NT2/D1 (cell line): ENCODE data around the gene IFNLR1.

Experiments used
- DNase-seq: peaks from one replicate; pipeline ENCODE4 v3.0.0-alpha.2; 2011; ENCODE audit warnings: low read depth, low spot score
- H3K27me3 ChIP-seq: 2 replicates; pipeline ENCODE4 v1.6.0; 2011; ENCODE audit warnings: mild to moderate bottlenecking; ENCODE audit not compliant: insufficient read length, insufficient read depth
- H3K36me3 ChIP-seq: 2 replicates; pipeline ENCODE4 v1.6.1; 2011; ENCODE audit warnings: mild to moderate bottlenecking, low read length, mixed read lengths; ENCODE audit not compliant: insufficient read depth, insufficient read length
- H3K4me1 ChIP-seq: 2 replicates; pipeline ENCODE4 v1.5.1; 2011; ENCODE audit not compliant: insufficient read depth, insufficient read length
- H3K4me3 ChIP-seq: 2 replicates; pipeline ENCODE4 v1.5.1; 2011; ENCODE audit warnings: low read depth; ENCODE audit not compliant: insufficient read length
- H3K9ac ChIP-seq: 2 replicates; pipeline ENCODE4 v1.6.0; 2011; ENCODE audit warnings: low read depth; ENCODE audit not compliant: insufficient read length
- H3K9me3 ChIP-seq: 2 replicates; pipeline ENCODE4 v1.5.1; 2011; ENCODE audit warnings: mild to moderate bottlenecking, low read length; ENCODE audit not compliant: insufficient read depth
- SUZ12 ChIP-seq: IDR thresholded peaks from 2 replicates; pipeline ENCODE4 v1.6.1; 2011; ENCODE audit not compliant: insufficient read length, insufficient read depth; ENCODE audit errors: extremely low read depth
- YY1 ChIP-seq: IDR thresholded peaks from 2 replicates; pipeline ENCODE4 v1.6.1; 2011; ENCODE audit not compliant: insufficient read length, insufficient read depth
- ZNF274 ChIP-seq: IDR thresholded peaks from 2 replicates; pipeline ENCODE4 v1.6.1; 2011; ENCODE audit warnings: mild to moderate bottlenecking, low read depth, low read length

IFNLR1 gene

GRCh38 chr1:24126018-24126671 lies 60.9 kb downstream of the IFNLR1 start:
- no peak for DNase-seq
- no peak for TF ChIP-seq SUZ12
- no peak for TF ChIP-seq YY1
- TF ChIP-seq ZNF274 = no peak
- Histone ChIP-seq H3K36me3 (no peaks in the 10 kb centered on the region), H3K9ac (no peak overlapping the region), H3K9me3 (0 out of 2 replicates have a peak, but pooled peaks cover 5% of the 10 kb centered on the region), H3K4me3 (no peak overlapping the region), H3K4me1 (no peaks in the 10 kb centered on the region), H3K27me3 (no peaks in the 10 kb centered on the region)

GRCh38 chr1:24125456-24125855 lies 61.6 kb downstream of the IFNLR1 start:
- no peaks in the 10 kb centered on the region for H3K27me3 ChIP-seq
- DNase-seq = no peak
- H3K9me3 ChIP-seq = 0 out of 2 replicates have a peak, but pooled peaks cover 5% of the 10 kb centered on the region
- H3K4me1 ChIP-seq = peaks cover 2% of the 10 kb centered on the region
- no peak overlapping the region for H3K4me3 ChIP-seq
- no peaks in the 10 kb centered on the region for H3K36me3 ChIP-seq
- no peak overlapping the region for H3K9ac ChIP-seq
- no peak for TF ChIP-seq YY1
- no peak for TF ChIP-seq ZNF274
- TF ChIP-seq SUZ12 = no peak

- no peak for TF ChIP-seq YY1
- TF ChIP-seq SUZ12 = no peak
- TF ChIP-seq ZNF274 = no peak
- 0 out of 2 replicates have a peak, but pooled peaks cover 2% of the 10 kb centered on the region for H3K9me3 ChIP-seq
- H3K4me1 ChIP-seq = peaks cover 7% of the 10 kb centered on the region
- H3K36me3 ChIP-seq = no peaks in the 10 kb centered on the region
- H3K9ac ChIP-seq = no peak overlapping the region
- H3K4me3 ChIP-seq = no peak overlapping the region
- no peak for DNase-seq
- no peaks in the 10 kb centered on the region for H3K27me3 ChIP-seq
Observed at GRCh38 chr1:24124980-24125379, 62.1 kb downstream of the IFNLR1 start.

GRCh38 chr1:24123611-24124010 lies 63.5 kb downstream of the IFNLR1 start:
- Histone ChIP-seq H3K36me3 (no peaks in the 10 kb centered on the region), H3K4me1 (peaks cover 7% of the 10 kb centered on the region), H3K9me3 (no peaks in the 10 kb centered on the region), H3K9ac (no peak overlapping the region), H3K27me3 (no peaks in the 10 kb centered on the region), H3K4me3 (no peak overlapping the region)
- no peak for DNase-seq
- TF ChIP-seq SUZ12 (no peak), ZNF274 (no peak)

- DNase-seq = no peak
- H3K36me3 ChIP-seq = no peaks in the 10 kb centered on the region
- H3K9ac ChIP-seq = no peak overlapping the region
- no peak for TF ChIP-seq ZNF274
- TF ChIP-seq YY1 = no peak
- TF ChIP-seq SUZ12 = no peak
- H3K4me1 ChIP-seq = peaks cover 7% of the 10 kb centered on the region
- no peaks in the 10 kb centered on the region for H3K9me3 ChIP-seq
- no peaks in the 10 kb centered on the region for H3K27me3 ChIP-seq
- H3K4me3 ChIP-seq = no peak overlapping the region
Observed at GRCh38 chr1:24122776-24123175, 64.3 kb downstream of the IFNLR1 start.

- Histone ChIP-seq H3K4me3 (no peak overlapping the region), H3K9ac (no peak overlapping the region), H3K36me3 (no peaks in the 10 kb centered on the region), H3K9me3 (no peaks in the 10 kb centered on the region), H3K27me3 (no peaks in the 10 kb centered on the region), H3K4me1 (peaks cover 7% of the 10 kb centered on the region)
- TF ChIP-seq ZNF274 (no peak), SUZ12 (no peak), YY1 (no peak)
- DNase-seq = no peak
Observed at GRCh38 chr1:24121406-24121805, 65.7 kb downstream of the IFNLR1 start.

- Histone ChIP-seq H3K27me3 (no peaks in the 10 kb centered on the region), H3K36me3 (no peaks in the 10 kb centered on the region), H3K9me3 (no peaks in the 10 kb centered on the region), H3K4me1 (peaks cover 7% of the 10 kb centered on the region), H3K9ac (no peak overlapping the region), H3K4me3 (no peak overlapping the region)
- TF ChIP-seq ZNF274 = no peak
- TF ChIP-seq SUZ12 = no peak
- no peak for TF ChIP-seq YY1
- no peak for DNase-seq
Observed at GRCh38 chr1:24120965-24121364, 66.1 kb downstream of the IFNLR1 start.
